Lower lobe of right lung (tissue), 2 donors: ENCODE data around the gene TRPC6. TPM values are rescaled to one million over a fixed set of nuclear protein-coding genes. Genes with fewer than 3 reads are reported as not detected.

Experiments used
- ATAC-seq, 2 donors: fragments of 200-7000 bp; cut with Tn5 transposase; one replicate each; pipeline ENCODE4 v1.9.1; 2020 to 2022; ENCODE audit warnings: mild to moderate bottlenecking in 2 of 2, moderate library complexity in 2 of 2
- DNase-seq: peaks from one replicate; pipeline ENCODE4 v3.0.0-alpha.2; 2020
- H3K27ac ChIP-seq: fragments of 200-600 bp; one replicate; pipeline ENCODE4 v1.8.0; 2022
- H3K27me3 ChIP-seq: fragments of 200-600 bp; one replicate; pipeline ENCODE4 v1.8.0; 2022; ENCODE audit warnings: low read depth
- H3K36me3 ChIP-seq: fragments of 200-600 bp; one replicate; pipeline ENCODE4 v1.8.0; 2022; ENCODE audit warnings: mild to moderate bottlenecking
- H3K4me1 ChIP-seq: fragments of 200-600 bp; one replicate; pipeline ENCODE4 v1.8.0; 2022
- H3K4me3 ChIP-seq: fragments of 200-600 bp; one replicate; pipeline ENCODE4 v1.8.0; 2022; ENCODE audit warnings: mild to moderate bottlenecking
- H3K9me3 ChIP-seq: fragments of 200-600 bp; one replicate; pipeline ENCODE4 v1.8.0; 2022
- CTCF ChIP-seq: fragments of 200-600 bp; IDR thresholded peaks from one replicate; pipeline ENCODE4 v1.8.0; 2022; ENCODE audit warnings: antibody characterized with exemption, mild to moderate bottlenecking
- intact Hi-C: fragments of 100-400 bp; cut with DNase I; formaldehyde crosslinking; loops from one replicate; pipeline ENCODE4 v1.11.0; 2022
- total RNA-seq: library from RNA; stranded (reverse); fragmentation: NEBNext Ultra II Directional; extraction: Animal tissue kit (Norgen Biotek cat#: 25700); gene quantifications from one replicate; pipeline ENCODE4 v1.2.1, GENCODE V29; 2021
- donor health status: DM: no; HTN: yes; CAD: no; lungs with severe emphysema.

The TRPC6 gene
- total RNA-seq, 1 donor from 2014 or later, result 13.9 TPM

DNA sequence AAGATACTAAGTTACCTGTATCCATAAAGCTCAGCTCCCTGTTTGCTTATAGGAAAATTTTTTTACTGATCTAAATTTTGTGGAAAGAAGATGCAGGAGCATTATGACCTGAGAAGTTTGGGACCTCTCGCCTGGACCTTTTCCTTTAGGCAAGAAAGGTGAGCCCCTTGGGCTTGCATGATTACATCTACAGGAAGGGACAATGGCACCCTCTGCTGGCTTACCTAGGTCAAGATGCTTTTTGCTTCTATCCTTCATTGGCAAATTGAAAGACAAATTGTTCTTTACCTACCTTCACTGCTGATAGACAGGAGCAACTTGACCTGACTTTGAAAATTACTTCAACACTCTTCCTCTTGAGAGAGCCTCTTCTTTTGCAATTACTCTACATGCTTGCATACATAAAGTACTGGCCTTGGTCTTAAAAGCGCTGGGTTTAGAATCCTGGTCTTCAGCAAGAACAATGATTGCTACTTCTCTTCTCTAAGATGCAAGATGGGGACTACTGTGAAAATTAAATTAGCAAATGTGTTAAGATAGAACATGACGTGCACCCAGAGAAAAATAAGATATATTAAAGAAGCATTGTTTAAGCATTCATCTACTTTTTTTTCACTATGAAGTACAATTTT is 147.2 kb downstream of the TRPC6 start:
- no peaks in the 10 kb centered on the region for H3K9me3 ChIP-seq
- H3K4me3 ChIP-seq, result no peak overlapping the region
- H3K27me3 ChIP-seq, result no peaks in the 10 kb centered on the region
- peaks cover 11% of the 10 kb centered on the region for H3K4me1 ChIP-seq
- H3K27ac ChIP-seq, result no peak overlapping the region
- peak; percentile 55 for TF ChIP-seq CTCF
- H3K36me3 ChIP-seq, result no peaks in the 10 kb centered on the region
- ATAC-seq, result peak in 1 of 2 donors; percentile 45
- intact Hi-C loops, result no loop called here
- DNase-seq, result no peak

GRCh38 chr11:101435408-101435973 is 148.3 kb downstream of the TRPC6 start:
- Histone ChIP-seq H3K27ac (no peak overlapping the region), H3K27me3 (no peaks in the 10 kb centered on the region), H3K4me3 (no peak overlapping the region), H3K36me3 (no peaks in the 10 kb centered on the region), H3K9me3 (no peaks in the 10 kb centered on the region), H3K4me1 (peaks cover 11% of the 10 kb centered on the region)
- intact Hi-C loops, result no loop called here
- DNase-seq, result no peak
- no peak for TF ChIP-seq CTCF
- ATAC-seq, result no peak

- no peak for ATAC-seq
- no peak overlapping the region for H3K27ac ChIP-seq
These were observed 149.7 kb downstream of the TRPC6 start for GRCh38 chr11:101434026-101434643.

DNA sequence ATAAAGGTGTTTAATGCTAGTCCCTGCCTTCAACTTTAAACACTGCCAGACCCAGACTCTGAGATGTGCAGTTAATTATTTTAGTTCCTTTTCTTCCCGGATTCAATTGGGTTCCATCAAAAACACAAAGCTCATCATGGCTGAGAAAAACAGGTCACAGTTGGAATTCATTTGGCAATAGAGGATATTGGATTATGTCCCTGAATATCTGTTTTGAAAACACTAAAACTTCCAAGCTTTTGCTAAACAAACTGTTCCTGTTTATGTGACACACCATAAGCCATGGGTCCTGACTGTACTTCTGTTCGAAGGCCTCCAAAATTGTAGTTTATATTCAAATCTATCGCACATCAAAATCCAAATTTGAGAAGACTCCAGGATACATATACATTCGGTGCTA is 150.7 kb downstream of the TRPC6 start:
- no peak overlapping the region for H3K27ac ChIP-seq
- intact Hi-C loops, result no loop called here

More at GRCh38 chr11:101434026-101434643, 149.7 kb downstream of the TRPC6 start:
- TF ChIP-seq CTCF, result no peak
- Histone ChIP-seq H3K36me3 (no peaks in the 10 kb centered on the region), H3K4me1 (peaks cover 11% of the 10 kb centered on the region), H3K9me3 (no peaks in the 10 kb centered on the region), H3K27me3 (no peaks in the 10 kb centered on the region), H3K4me3 (no peak overlapping the region)
- intact Hi-C loops, result no loop called here
- DNase-seq, result no peak

More for the DNA sequence above, 150.7 kb downstream of the TRPC6 start:
- Histone ChIP-seq H3K4me1 (peaks cover 11% of the 10 kb centered on the region), H3K36me3 (no peaks in the 10 kb centered on the region), H3K27me3 (no peaks in the 10 kb centered on the region), H3K9me3 (no peaks in the 10 kb centered on the region), H3K4me3 (no peak overlapping the region)
- no peak for DNase-seq
- TF ChIP-seq CTCF, result no peak
- no peak for ATAC-seq
